Hematopoietic multipotent progenitor cell treated with erythropoietin and hydrocortisone succinate and interleukin-3 and kit ligand, for 8 days (in vitro differentiated cells): ENCODE results near the gene GPC6.
"Not testable (repeated sequence)": the region's sequence is repeated elsewhere in the genome, so short reads cannot be mapped to it uniquely, and the experiment has no call there.

Experiments used
- DNase-seq: peaks from one replicate; pipeline ENCODE4 v3.0.0-alpha.2; 2015

GPC6 gene

GRCh38 chr13:94319501-94319900 is 1092.9 kb downstream of the GPC6 start:
- no peak for DNase-seq

DNA sequence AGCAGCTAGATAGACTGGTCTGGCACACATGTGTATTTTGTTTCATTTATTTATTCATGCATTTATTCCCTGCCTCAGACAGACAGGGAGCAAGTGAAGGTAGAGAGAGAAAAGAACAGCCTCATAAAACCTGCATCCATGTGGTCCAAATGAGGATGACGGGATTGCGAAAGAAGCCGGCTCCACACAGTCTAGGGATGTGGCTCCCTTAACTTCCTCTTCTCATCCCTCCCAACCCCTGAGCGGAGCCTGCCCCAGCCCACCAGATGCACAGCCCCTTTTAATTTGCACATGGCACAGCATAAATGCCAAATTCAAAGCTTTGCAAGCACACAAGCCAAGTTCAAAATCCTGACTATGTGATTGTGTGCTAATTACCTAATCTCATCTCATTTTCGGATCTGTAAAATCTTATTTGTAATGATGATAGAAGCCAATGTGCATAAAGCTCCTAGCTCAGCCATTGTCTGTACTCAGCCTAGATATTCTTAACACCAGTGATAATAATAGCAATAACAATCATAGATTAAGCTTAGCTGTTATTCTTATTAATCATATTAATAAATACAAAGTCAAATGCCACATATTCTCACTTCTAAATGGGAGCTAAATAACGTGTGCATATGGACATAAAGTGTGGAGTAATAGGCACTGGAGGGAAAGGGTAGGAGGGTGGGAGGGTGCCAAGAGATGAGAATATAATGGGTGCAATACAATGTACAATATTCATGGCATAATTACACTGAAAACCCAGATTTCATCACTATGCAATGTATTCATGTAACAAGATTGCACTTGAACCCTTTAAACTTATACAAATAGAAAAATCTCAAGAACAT is 1096.5 kb downstream of the GPC6 start:
- no peak for DNase-seq

GRCh38 chr13:94323764-94324758 is 1097.5 kb downstream of the GPC6 start:
- DNase-seq, result no peak

DNA sequence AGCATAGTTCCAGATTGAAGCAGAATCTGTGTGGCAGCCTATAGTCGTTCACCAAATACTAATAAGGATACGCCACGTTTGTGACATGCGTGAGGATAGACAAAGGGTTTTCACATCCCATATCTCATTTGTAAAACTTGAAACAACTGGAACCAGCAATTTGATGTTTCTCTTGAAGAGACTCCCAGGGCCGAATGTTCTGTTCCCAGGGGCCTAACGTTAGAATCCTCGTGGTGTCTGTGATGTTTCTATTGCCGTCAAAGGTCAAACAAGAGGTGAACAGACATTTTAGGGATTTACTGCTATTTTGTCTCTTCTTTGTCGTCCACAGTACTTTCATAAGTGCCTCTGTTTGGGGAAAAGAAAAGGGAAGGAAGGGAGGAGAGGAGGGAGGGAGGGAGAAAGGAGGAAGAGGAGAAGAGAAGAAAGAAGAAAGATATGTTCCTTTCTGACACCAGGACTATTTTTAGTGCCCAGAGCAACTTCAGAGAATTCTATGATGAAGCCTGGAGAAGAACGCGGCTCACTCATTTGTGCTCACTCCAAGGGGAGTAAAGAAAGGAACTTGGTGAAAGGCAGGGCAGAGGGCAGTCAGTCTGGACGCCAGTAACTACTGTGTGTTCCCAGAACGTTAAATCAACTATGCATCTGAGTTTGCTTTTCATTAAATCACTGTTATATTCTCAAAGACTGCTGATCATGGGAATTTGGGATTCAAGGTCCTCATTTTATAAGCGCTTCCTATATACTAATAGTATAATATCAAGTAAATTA is 1098.3 kb downstream of the GPC6 start:
- DNase-seq, result no peak

DNA sequence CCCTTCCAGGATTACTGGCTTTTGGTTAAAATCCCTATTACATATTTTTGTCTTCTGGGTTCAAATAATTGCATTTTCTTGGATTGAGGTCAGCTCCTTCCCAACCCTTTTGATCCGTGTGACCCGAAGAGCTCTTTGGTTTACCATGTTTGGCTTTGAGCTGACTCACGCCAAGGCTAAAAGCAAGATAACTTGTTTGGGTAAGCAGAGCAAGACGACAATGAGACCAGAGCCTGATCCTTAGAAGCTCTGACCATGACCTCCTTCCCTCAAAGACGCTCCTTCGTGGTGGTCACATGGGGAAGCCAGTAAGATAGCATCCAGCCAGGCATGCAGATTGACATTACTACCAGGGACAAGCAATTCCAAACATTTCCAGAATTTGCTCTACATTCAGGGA is 1099.0 kb downstream of the GPC6 start:
- no peak for DNase-seq

DNA sequence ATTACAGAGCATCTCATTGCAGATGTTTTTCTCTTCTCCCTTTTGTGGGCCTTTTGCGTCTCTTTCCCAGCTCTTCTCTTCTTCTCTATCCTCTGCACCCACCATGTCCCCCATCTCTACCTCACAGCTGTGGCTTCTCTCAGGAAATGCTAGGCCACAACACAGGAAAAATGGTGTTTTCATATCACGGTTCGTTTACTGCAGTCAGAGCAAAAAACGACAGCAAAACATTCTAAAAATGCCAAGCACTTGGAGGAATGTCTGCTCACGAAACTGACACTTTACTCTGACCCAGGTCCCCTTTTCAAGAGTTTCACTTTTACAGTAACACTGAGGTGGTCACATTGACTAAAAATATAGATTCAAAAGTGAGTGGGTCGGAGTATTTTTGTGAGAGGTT is 1100.7 kb downstream of the GPC6 start:
- DNase-seq, result no peak

DNA sequence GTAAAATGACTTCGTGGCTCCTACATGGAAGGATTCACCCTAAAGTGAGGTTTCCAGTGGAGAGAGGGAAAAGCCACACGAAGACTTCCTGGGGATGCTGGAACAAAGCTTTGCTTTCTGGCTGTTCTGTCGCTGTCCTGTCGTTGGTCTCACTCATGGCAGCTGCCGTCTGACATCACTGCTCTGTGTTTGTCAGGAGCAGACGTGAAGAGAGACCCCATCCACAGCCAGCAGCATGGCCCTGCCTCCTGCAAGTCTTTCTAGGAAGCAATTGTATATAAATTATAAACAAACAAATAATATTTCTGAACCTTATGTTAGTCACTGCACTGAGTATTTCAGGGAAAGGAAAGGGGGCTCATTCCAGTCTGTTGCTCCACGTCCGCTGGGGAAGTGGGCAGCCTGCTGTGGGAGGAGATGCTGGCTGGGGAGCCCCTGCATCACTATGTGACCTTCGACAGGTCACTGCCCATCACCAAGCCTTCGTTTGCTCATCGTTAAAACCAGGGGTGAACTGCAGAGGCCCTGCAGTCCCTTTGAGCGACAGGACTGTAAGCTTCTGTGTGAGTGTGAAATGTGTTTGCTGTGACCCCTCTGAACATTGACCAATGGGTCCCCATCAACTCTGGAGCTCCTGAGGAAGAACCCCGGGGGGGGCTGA is 1101.9 kb downstream of the GPC6 start:
- DNase-seq, result no peak

GRCh38 chr13:94329277-94329676 is 1102.7 kb downstream of the GPC6 start:
- no peak for DNase-seq

- DNase-seq, result no peak
These were observed 1103.3 kb downstream of the GPC6 start for GRCh38 chr13:94329754-94330551.

DNA sequence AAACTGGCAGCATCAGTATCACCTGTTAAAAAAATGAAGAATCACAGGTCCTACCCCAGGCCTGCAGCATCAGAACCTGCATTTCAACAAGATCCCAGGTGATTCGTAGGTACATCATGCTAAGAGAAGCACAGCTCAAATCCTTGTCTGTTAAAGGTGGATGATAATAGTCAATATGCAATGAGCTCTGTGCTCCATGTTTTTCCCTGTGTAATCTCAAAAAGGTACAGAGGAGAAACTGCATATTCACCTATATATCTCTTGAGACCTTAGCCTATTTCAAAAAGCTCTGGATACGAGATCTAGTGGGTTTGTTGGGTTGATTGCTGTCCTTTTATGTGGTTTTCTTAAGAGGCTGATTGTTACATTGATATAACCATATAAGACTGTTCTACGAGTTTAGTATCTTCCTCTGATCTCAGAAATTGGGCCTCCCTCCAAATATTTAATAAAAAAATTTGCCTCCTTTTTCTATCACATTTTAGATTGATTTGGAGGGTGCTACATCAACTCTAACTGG is 1104.0 kb downstream of the GPC6 start:
- DNase-seq, result no peak

GRCh38 chr13:94331281-94331680 is 1104.7 kb downstream of the GPC6 start:
- DNase-seq, result no peak

DNA sequence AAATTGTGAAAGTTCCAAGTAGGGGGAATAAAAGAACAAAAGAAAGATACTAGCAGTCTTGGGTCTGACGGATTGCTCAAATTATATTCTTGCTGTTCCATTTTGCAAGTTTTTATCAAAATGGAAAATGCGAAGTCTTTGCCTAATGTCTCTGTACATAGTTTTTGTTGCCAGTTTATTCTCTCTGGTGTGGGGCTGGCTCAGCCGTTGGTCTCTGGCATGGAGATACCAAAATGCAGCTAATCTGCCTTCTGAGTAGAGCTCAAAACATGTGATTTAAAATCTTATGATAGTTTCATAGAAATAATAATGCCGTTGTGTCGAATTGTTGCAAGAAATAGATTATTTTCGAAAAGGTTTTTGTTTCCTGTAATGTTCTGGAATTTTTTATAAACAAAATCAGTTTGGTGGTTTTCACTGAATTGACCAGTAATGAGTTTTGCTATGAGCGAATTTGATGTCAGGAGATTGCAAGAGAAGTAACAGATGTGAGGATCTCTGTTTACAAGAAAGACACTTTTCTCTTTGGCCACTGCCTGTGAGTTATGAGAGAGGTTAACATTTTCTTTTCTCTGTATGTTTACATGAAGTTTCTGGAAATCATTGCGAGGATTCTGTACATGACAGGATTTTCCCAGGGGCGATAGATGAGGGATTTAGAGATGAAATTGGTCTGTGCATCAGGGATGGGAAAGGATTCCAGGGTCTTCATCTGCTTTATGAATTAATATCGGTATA is 1105.9 kb downstream of the GPC6 start:
- DNase-seq, result no peak

- DNase-seq, result no peak
These were observed 1106.7 kb downstream of the GPC6 start for GRCh38 chr13:94333131-94333820.

GRCh38 chr13:94335761-94336526 is 1109.3 kb downstream of the GPC6 start:
- no peak for DNase-seq

DNA sequence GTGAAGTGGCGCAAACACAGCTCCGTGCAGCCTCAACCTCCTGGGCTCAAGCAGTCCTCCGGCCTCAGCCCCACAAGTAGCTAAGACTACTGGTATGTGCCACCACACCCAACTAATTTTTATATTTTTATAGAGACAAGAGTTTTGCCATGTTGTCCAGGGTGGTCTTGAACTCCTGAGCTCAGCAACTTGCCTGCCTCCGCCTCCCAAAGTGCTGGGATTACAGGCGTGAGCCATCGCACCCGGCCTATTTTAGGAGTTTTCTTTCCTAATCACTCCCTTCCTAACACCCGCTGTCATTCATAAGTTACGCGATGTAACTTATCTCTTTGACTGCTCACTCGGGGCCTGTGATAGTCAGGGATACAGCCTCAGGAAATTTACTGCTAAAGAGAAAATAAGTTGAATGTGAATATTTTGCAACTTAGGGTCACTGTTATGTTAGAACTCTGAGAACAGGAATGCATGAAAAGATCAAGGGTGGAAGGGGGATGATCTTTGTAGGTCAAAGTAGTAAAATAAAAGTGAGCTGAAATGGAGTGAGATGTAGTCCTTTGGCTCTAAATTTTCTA is 1112.6 kb downstream of the GPC6 start:
- DNase-seq, result no peak

DNA sequence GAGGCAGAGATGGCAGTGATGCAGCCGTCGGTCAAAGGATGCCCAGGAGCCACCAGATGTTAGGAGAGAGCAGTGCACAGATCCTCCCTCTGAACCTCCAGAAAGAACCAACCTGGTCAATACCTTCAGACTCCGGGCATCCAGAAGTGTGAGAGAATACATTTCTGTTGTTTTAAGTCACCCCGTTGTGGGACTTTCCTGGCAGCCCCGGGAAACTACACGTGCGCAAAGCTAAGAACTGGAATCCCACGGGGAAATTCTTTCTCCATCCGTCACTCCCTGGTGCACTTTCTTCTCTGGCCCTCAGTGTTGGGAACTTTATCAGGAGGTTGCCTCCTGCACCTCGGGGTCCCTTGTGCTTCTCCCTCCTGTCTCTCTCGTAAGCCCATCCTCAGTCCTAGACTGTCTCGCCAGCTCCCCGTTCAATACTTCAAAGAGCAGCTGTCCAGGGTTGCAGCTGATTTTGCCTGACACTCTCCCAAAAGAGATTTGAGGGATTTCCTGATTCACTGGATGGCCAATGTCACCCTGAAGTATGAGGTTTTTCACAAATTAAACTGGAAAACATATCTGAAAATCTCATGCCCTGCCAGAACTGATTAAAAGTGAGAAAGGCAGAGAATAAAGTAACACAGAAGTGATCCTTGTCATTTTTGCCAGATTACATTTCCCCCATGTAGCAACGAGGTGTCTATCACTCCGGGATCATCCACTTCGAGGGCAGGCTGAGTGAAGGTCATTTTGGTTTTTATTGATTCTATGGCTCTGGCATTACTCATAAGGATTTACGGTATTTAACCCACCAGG is 1116.0 kb downstream of the GPC6 start:
- DNase-seq, result no peak

- DNase-seq, result no peak
These were observed 1116.6 kb downstream of the GPC6 start for GRCh38 chr13:94343243-94343585.

GRCh38 chr13:94343687-94344086 is 1117.1 kb downstream of the GPC6 start:
- DNase-seq, result not testable (repeated sequence)
